DND-41 (cell line): ENCODE results near the gene ARHGEF33.

Experiments used
- EZH2 ChIP-seq: IDR thresholded peaks from 3 replicates; pipeline ENCODE4 v1.6.1; 2012; ENCODE audit warnings: borderline replicate concordance, low read depth, mild to moderate bottlenecking, moderate library complexity, low read length, inconsistent platforms; ENCODE audit not compliant: severe bottlenecking
- TF ChIP-seq, protein P1 (sequence below): IDR thresholded peaks from 2 replicates; pipeline ENCODE4 v1.5.1; 2012; ENCODE audit warnings: borderline replicate concordance, low read length, moderate library complexity, mild to moderate bottlenecking; ENCODE audit not compliant: poor library complexity, severe bottlenecking; ENCODE audit errors: extremely low read depth

GRCh38 chr2:38968021-38968420 is 78.3 kb downstream of the ARHGEF33 start:
- TF ChIP-seq, protein P1, sequence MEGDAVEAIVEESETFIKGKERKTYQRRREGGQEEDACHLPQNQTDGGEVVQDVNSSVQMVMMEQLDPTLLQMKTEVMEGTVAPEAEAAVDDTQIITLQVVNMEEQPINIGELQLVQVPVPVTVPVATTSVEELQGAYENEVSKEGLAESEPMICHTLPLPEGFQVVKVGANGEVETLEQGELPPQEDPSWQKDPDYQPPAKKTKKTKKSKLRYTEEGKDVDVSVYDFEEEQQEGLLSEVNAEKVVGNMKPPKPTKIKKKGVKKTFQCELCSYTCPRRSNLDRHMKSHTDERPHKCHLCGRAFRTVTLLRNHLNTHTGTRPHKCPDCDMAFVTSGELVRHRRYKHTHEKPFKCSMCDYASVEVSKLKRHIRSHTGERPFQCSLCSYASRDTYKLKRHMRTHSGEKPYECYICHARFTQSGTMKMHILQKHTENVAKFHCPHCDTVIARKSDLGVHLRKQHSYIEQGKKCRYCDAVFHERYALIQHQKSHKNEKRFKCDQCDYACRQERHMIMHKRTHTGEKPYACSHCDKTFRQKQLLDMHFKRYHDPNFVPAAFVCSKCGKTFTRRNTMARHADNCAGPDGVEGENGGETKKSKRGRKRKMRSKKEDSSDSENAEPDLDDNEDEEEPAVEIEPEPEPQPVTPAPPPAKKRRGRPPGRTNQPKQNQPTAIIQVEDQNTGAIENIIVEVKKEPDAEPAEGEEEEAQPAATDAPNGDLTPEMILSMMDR, result no peak
- TF ChIP-seq EZH2, result no peak
